Astrocyte (in vitro differentiated cells and primary cell): ENCODE results near the gene CDNF. TPM values are rescaled to one million over a fixed set of nuclear protein-coding genes. Genes with fewer than 3 reads are reported as not detected.

Source experiments
- DNase-seq: peaks from one replicate; pipeline ENCODE4 v3.0.0-alpha.2; 2010; ENCODE audit warnings: low read depth
- FAIRE-seq: peaks from 2 replicates; lab custom pipeline; 2011; peaks lifted over from hg19 to GRCh38; lab: Jason Lieb, UNC
- H2AFZ ChIP-seq: 2 replicates; pipeline ENCODE4 v1.6.0; 2012; ENCODE audit warnings: low read depth, low read length, inconsistent platforms
- H3K27ac ChIP-seq: 2 replicates; pipeline ENCODE4 v1.5.1; 2011; ENCODE audit warnings: low read depth, low read length, inconsistent platforms
- H3K27me3 ChIP-seq: 2 replicates; pipeline ENCODE4 v1.6.0; 2011; ENCODE audit warnings: low read length, inconsistent platforms; ENCODE audit not compliant: insufficient read depth
- H3K36me3 ChIP-seq: 2 replicates; pipeline ENCODE4 v1.5.1; 2011; ENCODE audit warnings: low read length, inconsistent platforms; ENCODE audit not compliant: insufficient read depth
- H3K4me1 ChIP-seq: 2 replicates; pipeline ENCODE4 v1.5.1; 2011; ENCODE audit warnings: low read length, inconsistent platforms; ENCODE audit not compliant: insufficient read depth
- H3K4me2 ChIP-seq: 2 replicates; pipeline ENCODE4 v1.6.0; 2012; ENCODE audit warnings: low read length, inconsistent platforms
- H3K4me3 ChIP-seq: 2 replicates; pipeline ENCODE4 v1.5.1; 2011; ENCODE audit warnings: low read depth, mild to moderate bottlenecking, low read length, inconsistent platforms; ENCODE audit not compliant: insufficient read depth
- H3K79me2 ChIP-seq: 2 replicates; pipeline ENCODE4 v1.6.0; 2012; ENCODE audit warnings: mild to moderate bottlenecking, low read length, inconsistent platforms; ENCODE audit not compliant: insufficient read depth
- H3K9ac ChIP-seq: 2 replicates; pipeline ENCODE4 v1.6.0; 2012; ENCODE audit warnings: mild to moderate bottlenecking, low read length, inconsistent platforms
- H3K9me3 ChIP-seq: 2 replicates; pipeline ENCODE4 v1.5.1; 2012; ENCODE audit warnings: low read depth, mild to moderate bottlenecking, low read length, inconsistent platforms; ENCODE audit not compliant: insufficient read depth
- H4K20me1 ChIP-seq: 2 replicates; pipeline ENCODE4 v1.6.0; 2012; ENCODE audit warnings: low read length, inconsistent platforms; ENCODE audit not compliant: insufficient read depth
- H3K27ac Mint-ChIP-seq: one replicate; pipeline ENCODE4 v1.8.0; 2021; ENCODE audit warnings: mild to moderate bottlenecking, mixed read lengths; ENCODE audit not compliant: unreplicated experiment
- H3K27me3 Mint-ChIP-seq: one replicate; pipeline ENCODE4 v1.8.0; 2021; ENCODE audit warnings: low read depth, mixed read lengths; ENCODE audit not compliant: unreplicated experiment
- H3K36me3 Mint-ChIP-seq: one replicate; pipeline ENCODE4 v1.8.0; 2021; ENCODE audit warnings: low read depth, mixed read lengths; ENCODE audit not compliant: unreplicated experiment
- H3K4me1 Mint-ChIP-seq: one replicate; pipeline ENCODE4 v1.8.0; 2021; ENCODE audit warnings: low read depth, mixed read lengths; ENCODE audit not compliant: unreplicated experiment
- H3K4me3 Mint-ChIP-seq: one replicate; pipeline ENCODE4 v1.8.0; 2021; ENCODE audit warnings: mild to moderate bottlenecking, moderate library complexity, mixed read lengths; ENCODE audit not compliant: unreplicated experiment
- H3K9me3 Mint-ChIP-seq: one replicate; pipeline ENCODE4 v1.8.0; 2021; ENCODE audit warnings: mild to moderate bottlenecking, mixed read lengths; ENCODE audit not compliant: unreplicated experiment
- EZH2 ChIP-seq: IDR thresholded peaks from 2 replicates; pipeline ENCODE4 v1.6.1; 2012; ENCODE audit warnings: mild to moderate bottlenecking, low read length, inconsistent platforms; ENCODE audit not compliant: insufficient read depth
- total RNA-seq: library from RNA; stranded (reverse); gene quantifications from 2 replicates; pipeline ENCODE4 v1.2.1, GENCODE V29; 2021
- TF ChIP-seq, protein P1 (sequence below): IDR thresholded peaks from 2 replicates; pipeline ENCODE4 v1.5.1; 2011; ENCODE audit warnings: low read depth, mild to moderate bottlenecking, inconsistent platforms, low read length, moderate library complexity; ENCODE audit not compliant: insufficient read depth

CDNF gene
- total RNA-seq, 1 donor from 2014 or later: 1.4 TPM

DNA sequence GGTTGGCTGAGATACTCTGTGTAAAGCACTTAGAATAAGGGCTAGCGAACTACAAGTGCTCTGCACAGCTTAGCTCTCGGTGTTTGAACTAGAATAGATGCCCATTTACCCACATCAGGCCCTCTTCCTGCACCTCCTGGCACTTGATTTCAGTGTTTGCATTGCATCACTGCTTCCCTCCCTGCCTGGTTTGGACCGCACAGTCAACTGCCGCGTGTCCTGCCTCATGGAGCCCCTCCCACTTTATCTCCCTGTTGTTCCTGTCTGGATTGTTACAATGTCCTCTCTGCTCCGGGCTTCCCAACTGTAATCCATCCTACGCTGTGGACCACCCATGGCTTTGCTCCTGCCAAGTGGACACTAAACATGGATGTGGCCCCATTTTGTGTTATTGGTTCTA lies 65.4 kb downstream of the CDNF start:
- Mint-ChIP-seq H3K27me3 (peaks cover 9% of the 10 kb centered on the region), H3K4me3 (no peak overlapping the region), H3K27ac (no peak overlapping the region), H3K4me1 (no peaks in the 10 kb centered on the region), H3K36me3 (no peaks in the 10 kb centered on the region), H3K9me3 (peaks cover 3% of the 10 kb centered on the region)
- no peak overlapping the region for H3K9ac ChIP-seq
- FAIRE-seq: no peak
- no peaks in the 10 kb centered on the region for H3K4me1 ChIP-seq
- H3K27me3 ChIP-seq: no peaks in the 10 kb centered on the region
- no peak overlapping the region for H3K27ac ChIP-seq
- no peak for DNase-seq
- H3K4me3 ChIP-seq: no peak overlapping the region
- no peaks in the 10 kb centered on the region for H4K20me1 ChIP-seq
- no peaks in the 10 kb centered on the region for H3K36me3 ChIP-seq
- no peak overlapping the region for H3K4me2 ChIP-seq
- TF ChIP-seq, protein P1, sequence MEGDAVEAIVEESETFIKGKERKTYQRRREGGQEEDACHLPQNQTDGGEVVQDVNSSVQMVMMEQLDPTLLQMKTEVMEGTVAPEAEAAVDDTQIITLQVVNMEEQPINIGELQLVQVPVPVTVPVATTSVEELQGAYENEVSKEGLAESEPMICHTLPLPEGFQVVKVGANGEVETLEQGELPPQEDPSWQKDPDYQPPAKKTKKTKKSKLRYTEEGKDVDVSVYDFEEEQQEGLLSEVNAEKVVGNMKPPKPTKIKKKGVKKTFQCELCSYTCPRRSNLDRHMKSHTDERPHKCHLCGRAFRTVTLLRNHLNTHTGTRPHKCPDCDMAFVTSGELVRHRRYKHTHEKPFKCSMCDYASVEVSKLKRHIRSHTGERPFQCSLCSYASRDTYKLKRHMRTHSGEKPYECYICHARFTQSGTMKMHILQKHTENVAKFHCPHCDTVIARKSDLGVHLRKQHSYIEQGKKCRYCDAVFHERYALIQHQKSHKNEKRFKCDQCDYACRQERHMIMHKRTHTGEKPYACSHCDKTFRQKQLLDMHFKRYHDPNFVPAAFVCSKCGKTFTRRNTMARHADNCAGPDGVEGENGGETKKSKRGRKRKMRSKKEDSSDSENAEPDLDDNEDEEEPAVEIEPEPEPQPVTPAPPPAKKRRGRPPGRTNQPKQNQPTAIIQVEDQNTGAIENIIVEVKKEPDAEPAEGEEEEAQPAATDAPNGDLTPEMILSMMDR: no peak
- no peak for TF ChIP-seq EZH2
- H3K9me3 ChIP-seq: no peaks in the 10 kb centered on the region
- H3K79me2 ChIP-seq: no peaks in the 10 kb centered on the region
- H2AFZ ChIP-seq: no peak overlapping the region

DNA sequence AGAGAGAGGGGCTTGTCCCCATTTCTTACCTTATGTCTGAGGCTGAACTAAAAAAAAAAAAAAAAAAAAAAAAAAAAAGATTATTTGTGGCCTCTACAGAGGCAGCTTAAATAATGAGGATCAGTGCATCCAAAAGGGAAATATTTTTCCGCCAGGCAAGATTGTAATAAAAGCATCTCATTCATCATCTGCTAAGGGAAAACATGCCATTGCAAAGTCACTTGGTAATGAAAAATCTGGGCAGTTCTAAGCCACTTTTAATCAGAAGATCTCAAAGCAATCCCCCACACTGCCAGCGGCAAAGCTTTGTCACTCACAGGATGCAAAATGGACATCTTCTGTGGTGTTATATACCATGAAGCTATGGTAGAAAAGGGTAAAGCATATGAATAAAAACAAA lies 66.9 kb downstream of the CDNF start:
- Mint-ChIP-seq H3K9me3 (peaks cover 5% of the 10 kb centered on the region), H3K27me3 (peaks cover 9% of the 10 kb centered on the region), H3K4me3 (no peak overlapping the region), H3K36me3 (no peaks in the 10 kb centered on the region), H3K27ac (no peak overlapping the region), H3K4me1 (no peaks in the 10 kb centered on the region)
- Histone ChIP-seq H3K9me3 (no peaks in the 10 kb centered on the region), H4K20me1 (no peaks in the 10 kb centered on the region), H3K4me1 (no peaks in the 10 kb centered on the region), H3K79me2 (no peaks in the 10 kb centered on the region), H3K27ac (no peak overlapping the region), H2AFZ (no peak overlapping the region), H3K4me3 (no peak overlapping the region), H3K4me2 (no peak overlapping the region), H3K9ac (no peak overlapping the region), H3K36me3 (no peaks in the 10 kb centered on the region), H3K27me3 (no peaks in the 10 kb centered on the region)
- no peak for FAIRE-seq
- no peak for DNase-seq
- no peak for TF ChIP-seq EZH2
- TF ChIP-seq, protein P1: no peak

Other genes starting within 250 kb of the CDNF start
- 36.0 and 42.3 TPM in 2 replicates for gene FAM107B, start 63.1 kb downstream of the CDNF start, total RNA-seq
- gene HSPA14, start 269 bp upstream of the CDNF start, total RNA-seq: 12.8 and 13.3 TPM in 2 replicates
- 15.1 and 16.0 TPM in 2 replicates for gene MSANTD7, start 269 bp upstream of the CDNF start, total RNA-seq
- gene SUV39H2, start 40.8 kb upstream of the CDNF start, total RNA-seq: 10.6 and 13.8 TPM in 2 replicates
- gene DCLRE1C, start 116.1 kb upstream of the CDNF start, total RNA-seq: 8.5 and 10.1 TPM in 2 replicates
- gene MEIG1, start 121.4 kb upstream of the CDNF start, total RNA-seq: 0.43 and 0.53 TPM in 2 replicates
- not detected in 2 replicates for gene OLAH, start 205.9 kb upstream of the CDNF start, total RNA-seq